Epithelial cell of prostate (primary cell): Measurements from ENCODE around the gene LILRA2.
"Not testable (repeated sequence)": the region's sequence is repeated elsewhere in the genome, so short reads cannot be mapped to it uniquely, and the experiment has no call there.

Experiments used
- DNase-seq: peaks from one replicate; pipeline ENCODE4 v3.0.0-alpha.2; 2011; ENCODE audit warnings: low read depth, low spot score
- H3K27ac ChIP-seq: fragments of 450-650 bp; 2 replicates; pipeline ENCODE4 v1.5.1; 2017; ENCODE audit warnings: mild to moderate bottlenecking

LILRA2 gene

DNA sequence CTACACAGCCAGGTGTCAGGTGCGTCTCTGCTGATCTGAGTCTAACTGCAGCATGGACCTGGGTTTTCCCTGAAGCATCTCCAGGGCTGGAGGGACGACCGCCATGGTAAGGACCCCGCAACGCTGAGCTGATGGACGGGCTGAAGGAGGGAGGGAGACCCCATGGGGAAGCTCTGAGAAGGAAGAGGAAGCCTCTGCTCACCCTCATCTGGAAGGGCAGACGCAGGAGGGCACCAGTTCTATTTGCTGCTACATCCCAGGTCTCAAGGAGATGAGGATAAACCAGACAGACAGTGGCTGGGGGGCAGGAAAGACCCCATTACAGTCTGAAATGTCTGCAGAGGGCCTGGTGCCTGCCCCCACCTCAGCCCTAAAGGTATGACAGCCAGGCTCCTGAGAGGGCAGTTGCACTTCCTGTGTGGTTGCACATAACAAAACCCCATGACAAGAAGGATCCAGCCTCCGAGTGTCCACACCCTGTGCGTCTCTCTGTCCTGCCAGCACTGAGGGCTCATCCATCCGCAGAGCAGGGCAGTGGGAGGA, at the start of gene LILRA2:
TSS of gene LILRA2 (plus strand) at position 461 of the 543 bp plus-strand sequence. CDS start 89 bp downstream, outside the sequence.
- H3K27ac ChIP-seq: no peak within 1 kb of the TSS
- no peak for DNase-seq

DNA sequence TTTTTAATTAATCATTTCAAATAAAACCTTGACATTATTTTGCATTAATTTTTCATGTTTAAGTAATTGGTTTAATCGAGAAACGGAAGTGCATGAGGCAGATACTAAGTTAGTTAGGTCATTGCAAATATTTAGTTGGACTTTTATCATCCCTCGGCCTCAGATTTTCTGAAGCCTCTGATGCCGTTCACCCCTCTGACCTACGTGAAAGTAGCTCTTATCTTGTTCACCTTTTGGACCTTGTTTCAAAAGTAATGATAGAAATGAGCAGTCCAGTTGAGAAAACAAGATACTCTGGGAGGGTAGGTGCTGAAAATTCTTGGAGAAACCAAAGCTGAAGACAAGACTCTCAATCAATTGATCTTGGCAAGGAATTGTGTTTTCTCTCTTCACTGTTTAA, 48.0 kb upstream of the LILRA2 start:
- DNase-seq: no peak
- H3K27ac ChIP-seq: no peak overlapping the region

DNA sequence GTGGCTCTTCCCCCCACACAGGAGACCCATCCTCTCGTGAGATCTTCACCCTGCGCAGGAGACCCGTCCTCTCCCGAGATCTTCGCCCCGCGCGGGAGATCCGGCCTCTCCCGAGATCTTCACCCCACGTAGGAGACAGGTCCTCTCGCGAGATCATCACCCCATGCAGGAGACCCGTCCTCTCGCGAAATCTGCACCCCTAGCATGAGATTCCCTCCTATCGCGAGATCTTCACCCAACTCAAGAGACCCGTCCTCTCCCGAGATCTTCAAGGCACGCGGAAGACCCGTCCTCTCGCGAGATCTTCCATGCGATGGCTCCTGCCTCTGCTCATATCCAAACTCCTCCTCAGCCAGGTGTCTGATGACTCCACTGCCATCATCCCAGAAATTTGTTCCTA, 46.6 kb upstream of the LILRA2 start:
- H3K27ac ChIP-seq: no peak overlapping the region
- no peak for DNase-seq

DNA sequence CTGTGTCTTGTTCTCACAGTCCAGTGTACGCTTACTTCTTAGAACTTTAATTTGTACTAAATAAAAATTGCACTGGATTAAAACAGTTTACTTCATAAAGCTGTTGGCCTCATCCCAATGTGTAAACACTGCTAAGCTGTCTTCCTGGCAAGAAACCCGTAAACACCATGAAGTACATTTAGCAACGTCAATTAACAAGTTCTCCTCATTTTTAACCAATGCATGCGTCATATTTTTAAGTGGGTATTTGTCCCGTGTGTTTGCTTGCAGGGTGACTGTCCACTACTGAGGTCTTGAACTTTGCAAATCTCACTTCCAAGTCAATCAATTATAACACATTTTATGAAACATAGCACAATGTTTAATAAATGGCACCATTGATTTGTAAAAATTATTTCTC, 42.7 kb upstream of the LILRA2 start:
- no peak overlapping the region for H3K27ac ChIP-seq
- DNase-seq: no peak

DNA sequence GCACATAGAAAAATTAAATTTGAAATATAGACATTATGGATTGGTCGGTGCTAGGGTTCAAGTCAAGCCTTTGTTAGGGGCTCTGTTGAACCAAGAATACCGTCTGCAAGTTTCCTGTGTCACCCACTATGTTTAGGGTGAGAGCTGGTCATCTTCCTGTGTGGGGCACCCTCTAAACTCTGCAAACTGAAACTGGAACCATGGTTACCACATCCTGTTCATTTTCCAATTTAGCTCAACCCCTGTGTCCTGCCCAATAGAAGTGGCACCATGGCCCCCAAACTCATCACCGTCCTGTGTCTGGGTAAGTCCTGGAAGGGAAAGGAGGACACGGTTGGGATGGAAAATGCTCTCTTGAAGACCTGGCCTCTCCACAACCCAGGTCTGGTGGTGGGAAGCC, 41.1 kb upstream of the LILRA2 start:
- no peak overlapping the region for H3K27ac ChIP-seq
- DNase-seq: no peak

DNA sequence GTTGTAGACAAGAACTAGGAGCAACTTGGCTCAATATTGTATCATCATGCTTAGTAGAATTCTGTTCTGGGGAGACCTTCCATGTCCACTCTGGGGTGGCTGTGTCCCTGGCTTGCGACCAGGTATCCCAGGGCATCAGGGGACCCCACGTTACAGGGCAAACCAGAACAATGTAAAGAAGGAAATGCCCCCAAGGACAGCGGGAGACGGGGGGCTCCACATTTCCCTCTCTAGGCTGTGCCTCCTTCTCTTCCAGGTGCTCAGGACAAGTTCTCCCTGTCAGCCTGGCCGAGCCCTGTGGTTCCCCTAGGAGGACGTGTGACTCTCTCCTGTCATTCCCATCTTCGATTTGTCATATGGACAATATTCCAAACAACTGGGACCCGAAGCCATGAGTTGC, 40.1 kb upstream of the LILRA2 start:
- DNase-seq: no peak
- H3K27ac ChIP-seq: no peak overlapping the region

DNA sequence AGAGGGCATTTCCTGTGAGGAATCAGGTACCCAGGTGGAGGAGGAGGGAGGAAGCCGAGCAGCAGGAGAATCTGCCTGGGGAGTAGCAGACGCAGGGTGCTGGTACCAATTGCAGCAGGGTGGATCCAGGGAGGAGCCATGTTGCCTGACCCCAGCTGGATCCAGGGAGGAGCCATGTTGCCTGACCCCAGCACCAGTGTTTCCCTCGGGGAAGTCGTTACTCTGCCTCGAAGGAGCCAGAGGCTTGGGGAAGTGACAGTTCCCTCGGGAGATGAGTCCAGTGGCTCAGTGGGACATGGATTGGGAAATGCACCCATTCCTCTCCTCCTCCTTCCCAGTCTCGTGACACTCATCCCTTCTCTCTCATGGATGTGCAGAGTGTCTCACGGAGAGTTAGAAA, 39.4 kb upstream of the LILRA2 start:
- H3K27ac ChIP-seq: no peak overlapping the region
- DNase-seq: no peak

DNA sequence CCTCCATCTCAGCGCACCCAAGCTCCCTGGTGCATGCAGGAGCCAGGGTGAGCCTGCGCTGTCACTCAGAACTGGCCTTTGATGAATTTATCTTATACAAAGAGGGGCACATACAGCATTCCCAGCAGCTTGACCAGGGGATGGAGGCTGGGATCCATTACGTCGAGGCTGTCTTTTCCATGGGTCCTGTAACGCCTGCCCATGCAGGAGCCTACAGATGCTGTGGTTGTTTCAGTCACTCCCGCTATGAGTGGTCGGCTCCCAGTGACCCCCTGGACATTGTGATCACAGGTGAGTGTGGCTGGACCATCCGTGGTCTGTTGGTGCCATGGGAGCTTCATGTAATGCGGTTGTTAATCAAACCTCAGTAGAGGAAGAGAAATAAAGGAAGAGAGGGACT, 38.0 kb upstream of the LILRA2 start:
- no peak overlapping the region for H3K27ac ChIP-seq
- DNase-seq: no peak

DNA sequence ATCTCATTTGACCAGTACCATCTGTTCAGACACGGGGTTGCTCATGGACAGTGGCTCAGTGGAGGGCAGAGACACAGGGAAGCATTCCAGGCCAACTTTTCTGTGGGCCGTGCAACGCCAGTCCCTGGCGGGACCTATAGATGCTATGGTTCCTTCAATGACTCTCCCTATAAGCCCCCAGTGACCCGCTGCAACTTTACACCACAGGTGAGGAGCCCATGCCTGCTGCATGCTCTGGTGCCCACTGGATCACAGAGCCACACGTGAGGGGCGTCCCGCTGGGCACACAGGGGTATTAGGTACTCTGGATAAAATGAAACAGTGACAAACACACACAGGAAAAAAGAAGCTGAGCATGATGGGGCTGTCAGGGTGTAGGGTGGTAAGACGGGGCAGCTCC, 36.6 kb upstream of the LILRA2 start:
- no peak overlapping the region for H3K27ac ChIP-seq
- DNase-seq: no peak

DNA sequence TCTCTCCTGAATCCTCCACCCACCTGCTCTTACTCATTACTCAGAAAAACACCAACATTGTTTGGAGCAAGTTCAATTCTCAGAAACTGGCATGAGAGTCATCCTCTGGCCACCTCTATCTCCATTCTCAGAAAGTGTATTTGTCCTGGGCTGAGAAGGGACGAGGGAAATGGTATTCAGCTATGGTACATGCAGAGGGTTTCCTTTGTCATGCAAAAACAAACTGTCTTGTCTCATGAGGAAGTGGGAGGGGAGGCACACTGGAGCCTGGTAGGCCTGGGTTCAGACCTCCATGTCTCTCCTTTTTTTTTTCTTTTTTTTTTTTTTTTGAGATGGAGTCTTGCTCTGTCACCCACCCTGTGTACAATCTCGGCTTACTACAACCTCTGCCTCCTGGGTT, 31.9 kb upstream of the LILRA2 start:
- no peak for DNase-seq
- no peak overlapping the region for H3K27ac ChIP-seq

DNA sequence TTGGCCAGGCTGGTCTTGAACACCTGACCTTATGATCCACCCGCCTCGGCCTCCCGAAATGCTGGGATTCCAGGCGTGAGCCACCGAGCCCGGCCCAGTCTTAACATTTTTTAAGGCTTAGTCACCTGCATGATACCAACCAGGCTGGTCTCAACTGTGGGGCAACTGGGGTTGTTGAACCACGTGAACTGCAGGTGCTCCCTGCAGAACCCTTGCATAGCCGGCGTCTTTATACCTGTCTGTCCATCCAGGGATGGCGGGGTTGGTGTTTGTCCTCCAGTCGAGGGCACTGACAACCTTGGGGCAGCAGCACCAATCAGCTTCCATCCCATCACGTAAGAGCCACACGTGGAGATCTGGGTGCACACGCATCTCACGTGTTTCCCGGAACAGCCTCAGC, 24.8 kb upstream of the LILRA2 start:
- H3K27ac ChIP-seq: no peak overlapping the region
- DNase-seq: no peak

DNA sequence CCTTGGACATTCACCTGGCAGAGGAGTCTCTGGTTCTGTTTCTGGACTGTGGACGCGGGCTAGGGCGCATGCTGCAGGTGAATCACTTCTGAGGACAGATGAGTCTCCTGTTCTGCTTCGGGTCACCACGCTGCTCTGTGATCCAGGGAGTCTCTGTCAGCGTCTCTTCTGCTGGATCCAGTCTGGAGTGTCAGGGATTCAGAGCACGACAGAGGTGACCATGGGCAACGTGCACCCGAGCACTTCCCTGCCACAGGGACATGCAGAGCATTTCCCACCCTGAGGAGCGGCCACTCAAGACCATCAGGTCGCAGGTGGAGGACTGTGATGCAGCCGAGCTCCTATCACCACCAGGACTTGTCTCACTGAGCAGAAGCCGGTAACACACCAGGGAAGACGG, 24.4 kb upstream of the LILRA2 start:
- no peak overlapping the region for H3K27ac ChIP-seq
- no peak for DNase-seq

DNA sequence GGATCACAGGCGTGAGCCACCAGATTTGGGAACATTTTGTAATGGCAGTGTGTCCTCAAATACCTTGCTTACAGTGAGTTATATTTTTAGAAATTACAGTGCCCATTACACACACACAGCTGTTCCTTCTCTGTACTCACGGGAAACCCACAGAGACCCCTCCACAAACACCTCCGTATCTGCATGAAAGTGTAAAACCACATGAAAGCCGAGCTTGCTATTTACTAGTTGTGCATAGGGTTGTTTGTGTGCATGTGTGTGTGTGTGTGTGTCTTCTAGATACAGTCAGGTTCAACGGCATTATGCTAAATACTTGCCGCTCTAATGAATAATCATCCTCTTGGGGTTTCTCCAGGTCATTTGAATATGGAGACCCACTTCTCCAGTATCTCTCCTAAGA, 22.3 kb upstream of the LILRA2 start:
- no peak overlapping the region for H3K27ac ChIP-seq
- no peak for DNase-seq

DNA sequence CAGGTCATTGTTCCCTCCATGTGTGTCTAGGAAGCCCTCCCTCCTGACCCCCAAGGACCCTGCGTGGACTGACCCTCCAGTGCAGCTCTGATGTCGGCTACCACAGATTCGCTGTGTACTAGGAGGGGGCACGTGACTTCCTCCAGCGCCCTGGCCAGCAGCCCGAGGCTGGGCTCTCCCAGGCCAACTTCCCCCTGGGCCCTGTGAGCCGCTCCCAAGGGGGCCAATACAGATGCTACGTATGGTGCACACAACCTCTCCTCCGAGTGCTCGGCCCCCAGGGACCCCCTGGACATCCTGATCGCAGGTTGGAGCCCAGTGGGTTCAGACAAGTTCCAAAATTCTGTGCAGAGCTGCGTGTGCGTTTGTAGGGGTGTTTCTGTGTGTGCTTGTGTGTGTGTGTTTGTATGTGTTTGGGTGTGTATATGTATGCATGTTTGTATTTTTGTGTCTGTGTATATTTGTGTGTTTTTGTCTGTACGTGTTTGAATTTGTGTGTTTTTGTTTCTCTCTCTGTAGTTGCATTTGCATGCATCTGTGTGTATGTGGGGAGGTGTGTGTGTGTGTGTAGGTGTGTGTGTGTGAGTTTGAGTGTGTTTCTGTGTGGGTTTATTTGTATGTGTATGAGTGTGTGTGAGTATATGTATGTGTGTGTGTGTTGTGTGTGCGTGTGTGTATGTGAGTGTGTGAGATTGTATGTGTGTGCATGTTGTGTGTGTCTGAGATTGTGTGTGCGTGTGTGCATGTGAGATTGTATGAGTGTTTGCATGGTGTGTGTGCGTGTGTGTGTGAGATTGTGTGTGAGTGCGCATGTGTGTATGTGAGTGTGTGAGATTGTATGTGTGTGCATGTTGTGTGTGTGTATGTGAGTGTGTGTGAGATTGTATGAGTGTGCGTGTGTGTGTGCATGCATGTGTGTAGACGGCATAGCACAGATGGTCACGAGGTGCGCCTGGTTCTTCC, 21.4 kb upstream of the LILRA2 start:
- DNase-seq: no peak
- no peak overlapping the region for H3K27ac ChIP-seq

DNA sequence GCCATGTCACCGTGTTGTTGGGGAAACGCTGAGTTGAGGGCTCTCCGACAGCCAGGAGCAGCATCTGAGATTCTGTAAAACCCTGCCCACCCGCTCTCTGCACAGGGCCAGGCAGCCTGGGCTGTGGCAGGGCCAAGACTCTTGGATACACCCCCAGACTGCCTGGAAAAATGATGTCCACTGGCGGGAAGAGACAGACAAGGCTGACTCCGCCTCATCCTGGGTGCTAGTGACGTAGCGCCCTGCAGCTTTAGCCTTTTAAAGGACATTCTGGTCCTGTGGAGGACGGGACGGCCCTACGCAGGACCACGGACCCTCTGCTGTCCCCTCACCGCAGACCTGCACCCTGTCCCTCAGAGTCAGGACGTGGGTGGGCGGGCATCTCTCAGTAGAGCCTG, 20.7 kb upstream of the LILRA2 start:
- DNase-seq: no peak
- no peak overlapping the region for H3K27ac ChIP-seq

DNA sequence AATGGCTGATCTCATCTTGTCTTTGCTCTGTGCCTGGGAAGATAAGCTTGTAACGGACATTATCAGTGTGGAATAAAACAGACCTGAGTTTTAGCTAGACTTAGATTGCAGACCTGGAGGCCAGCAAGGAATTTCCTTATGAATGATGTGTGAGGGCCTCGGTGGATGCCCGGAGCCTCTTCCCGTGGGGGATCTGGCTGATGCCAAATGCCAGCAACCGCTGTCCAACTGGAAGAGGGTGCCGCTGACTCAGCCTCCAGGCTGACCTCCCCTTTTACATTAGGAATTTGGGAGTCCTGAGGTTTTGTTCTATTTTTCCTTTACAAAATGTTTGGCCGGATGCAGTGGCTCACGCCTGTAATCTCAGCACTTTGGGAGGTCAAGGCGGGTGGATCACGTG, 19.6 kb upstream of the LILRA2 start:
- no peak overlapping the region for H3K27ac ChIP-seq
- DNase-seq: no peak

DNA sequence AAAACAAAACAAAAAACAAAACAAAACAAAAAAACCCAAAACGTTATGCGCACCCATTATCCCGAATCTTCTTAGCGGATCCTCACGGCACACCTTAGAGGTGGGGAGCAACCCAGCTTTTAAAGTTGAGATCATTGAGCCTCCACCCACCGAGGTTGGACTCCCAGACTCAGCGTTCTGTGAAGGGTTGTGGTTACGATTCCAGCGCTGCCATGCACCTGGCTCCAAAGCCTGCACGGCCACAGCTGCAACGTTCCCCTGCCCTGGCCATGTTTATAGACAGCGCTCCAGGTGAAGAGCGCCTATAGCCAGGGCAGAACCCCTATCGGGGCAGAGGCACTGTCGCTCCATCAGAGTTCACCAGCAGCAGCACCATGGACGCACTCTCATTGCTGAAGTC, 18.7 kb upstream of the LILRA2 start:
- H3K27ac ChIP-seq: no peak overlapping the region
- DNase-seq: no peak

DNA sequence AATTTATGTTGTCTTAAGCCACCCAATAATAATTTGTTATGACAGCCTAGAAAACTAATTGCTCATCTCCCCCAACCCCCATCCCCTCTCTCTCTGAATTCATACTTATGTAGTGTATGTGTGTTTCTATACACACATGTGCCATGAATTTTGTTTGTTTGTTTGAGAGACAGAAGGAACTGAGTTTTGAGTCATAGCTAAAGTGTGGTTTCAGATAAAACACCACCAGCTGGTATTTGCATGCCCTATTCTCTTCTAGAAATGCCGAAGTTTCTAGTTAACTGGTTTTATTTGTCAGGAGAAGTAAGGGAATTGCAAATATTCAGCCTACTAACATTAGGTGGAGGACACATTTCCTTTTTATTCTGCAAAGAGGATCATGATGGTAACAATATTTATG, 17.4 kb upstream of the LILRA2 start:
- no peak for DNase-seq
- no peak overlapping the region for H3K27ac ChIP-seq

DNA sequence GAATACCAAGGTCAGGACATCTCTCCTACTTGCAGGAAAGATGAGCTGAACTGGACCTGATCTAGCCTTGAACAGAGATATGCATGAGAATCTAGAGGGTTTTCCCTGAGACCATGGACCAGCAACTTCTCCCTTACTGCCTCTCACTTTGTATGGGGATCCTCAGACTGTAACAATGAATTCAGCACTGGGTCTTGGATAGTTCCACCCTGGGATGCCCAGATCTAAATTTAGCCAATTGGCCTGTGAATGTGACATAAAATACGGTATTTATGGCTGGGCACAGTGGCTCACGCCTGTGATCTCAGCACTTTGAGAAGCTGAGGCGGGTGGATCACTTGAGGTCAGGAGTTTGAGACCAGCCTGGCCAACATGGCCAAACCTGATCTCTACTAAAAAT, 15.3 kb upstream of the LILRA2 start:
- no peak overlapping the region for H3K27ac ChIP-seq
- DNase-seq: no peak

DNA sequence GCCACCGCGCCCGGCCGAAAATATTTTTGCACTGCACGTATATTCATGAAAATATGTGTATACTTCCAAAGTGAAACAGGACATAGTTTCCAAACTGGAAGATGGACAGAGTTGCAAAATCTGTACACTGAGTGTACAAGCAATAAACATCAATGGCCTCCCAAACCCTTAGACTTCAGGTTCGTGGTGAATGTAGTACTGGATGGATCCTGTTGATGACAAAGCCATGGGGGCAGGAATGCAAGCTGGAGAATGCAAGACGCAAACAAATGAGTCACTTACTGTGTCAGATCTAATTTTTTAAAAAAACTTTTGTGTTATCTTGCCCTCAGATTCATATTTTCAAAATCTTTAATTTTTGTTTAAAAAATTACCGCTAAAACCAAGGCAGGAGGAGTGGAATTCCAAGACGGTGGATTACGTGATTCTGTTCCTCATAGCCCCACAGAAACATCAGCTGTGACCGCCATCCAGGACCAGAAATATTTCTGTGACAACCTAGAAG, 12.7 kb upstream of the LILRA2 start:
- no peak for DNase-seq
- no peak overlapping the region for H3K27ac ChIP-seq

DNA sequence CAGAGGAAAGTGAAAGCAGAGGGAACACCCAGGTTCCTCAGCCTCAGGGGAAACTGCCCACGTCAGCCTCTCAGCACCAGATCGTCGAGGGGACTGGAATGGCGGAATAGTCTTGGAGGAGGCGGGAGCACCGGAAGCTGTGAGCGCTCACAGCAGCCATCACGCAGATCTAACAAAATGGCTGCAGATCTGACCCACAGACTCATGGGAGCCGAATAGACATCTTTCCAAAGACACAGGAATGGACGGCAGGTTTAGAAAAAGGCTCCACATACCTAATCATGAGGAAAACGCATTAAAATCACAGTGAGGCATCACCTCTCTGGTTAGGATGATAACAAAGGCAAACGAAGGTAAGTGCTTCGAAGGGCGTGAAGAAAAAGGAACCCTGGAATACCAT, 11.8 kb upstream of the LILRA2 start:
- H3K27ac ChIP-seq: no peak overlapping the region
- DNase-seq: no peak

DNA sequence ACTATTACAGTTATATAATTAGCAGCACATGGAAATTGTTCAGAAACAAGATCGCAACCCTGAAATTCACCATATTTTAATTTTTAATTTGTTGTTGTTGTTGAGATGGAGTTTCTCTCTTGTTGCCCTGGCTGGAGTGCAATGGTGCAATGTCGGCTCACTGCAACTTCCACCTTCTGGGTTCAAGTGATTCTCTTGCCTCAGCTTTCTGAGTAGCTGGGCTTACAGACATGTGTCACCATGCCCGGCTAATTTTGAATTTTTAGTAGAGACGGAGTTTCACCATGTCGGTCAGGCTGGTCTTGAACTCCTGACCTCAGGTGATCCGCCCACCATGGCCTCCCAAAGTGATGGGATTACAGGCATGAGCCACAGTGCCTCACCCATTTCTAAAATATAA, 10.4 kb upstream of the LILRA2 start:
- H3K27ac ChIP-seq, DNase-seq: not testable (repeated sequence)
